ENCODE results near the gene COL23A1. TPM values are rescaled to one million over a fixed set of nuclear protein-coding genes. Genes with fewer than 3 reads are reported as not detected.

Gene COL23A1
- total and polyA plus RNA-seq, 2 experiments from 2014 or later = 4.8 to 8.2 TPM

GRCh38 chr5:178537467-178538371, 52.5 kb downstream of the COL23A1 start (continued):
- no peak for TF ChIP-seq ZNF462 (CRISPR knock-in tag; IDR thresholded peaks at IDR 0.05)
- no peak for TF ChIP-seq ZNF331 (CRISPR knock-in tag; IDR thresholded peaks at IDR 0.05; ENCODE audit: low read depth)
- no peak for TF ChIP-seq EZH2phosphoT487 (IDR thresholded peaks at IDR 0.05; ENCODE audit: unreplicated experiment)
- no peak for TF ChIP-seq NANOG (IDR thresholded peaks at IDR 0.05; ENCODE audit: borderline replicate concordance)
- no peak for TF ChIP-seq EZH2 (IDR thresholded peaks at IDR 0.05; ENCODE audit: low read depth, unreplicated experiment)

GRCh38 chr5:178536541-178537466, 53.4 kb downstream of the COL23A1 start:
- Histone ChIP-seq H3K4me3 (no peak overlapping the region), H3K36me3 (ENCODE audit: insufficient read depth) (no peaks in the 10 kb centered on the region), H2AFZ (no peak overlapping the region), H3K79me2 (replicated peaks; ENCODE audit: insufficient read depth) (peaks cover 4% of the 10 kb centered on the region; the same call in 1 of the 2 replicates), H3K4me1 (ENCODE audit: insufficient read depth) (no peaks in the 10 kb centered on the region; the same call in 1 of the 2 replicates), H3K27ac (ENCODE audit: low read depth) (no peak overlapping the region), H4K20me1 (replicated peaks; ENCODE audit: insufficient read depth) (no peaks in the 10 kb centered on the region), H3K4me2 (no peak overlapping the region), H3K9me2 (ENCODE audit: insufficient read depth) (no peaks in the 10 kb centered on the region), H3K27me3 (ENCODE audit: insufficient read depth) (no peaks in the 10 kb centered on the region), H3F3A (replicated peaks; ENCODE audit: low read depth) (no peaks in the 10 kb centered on the region)
- ATAC-seq (no peak), DNase-seq (ENCODE audit: low spot score) (no peak)
- Mint-ChIP-seq H3K27ac (no peak overlapping the region), H3K4me3 (no peak overlapping the region), H3K27me3 (ENCODE audit: insufficient read depth, low read depth, poor library complexity) (peaks cover 9% of the 10 kb centered on the region), H3K9me3 (no peaks in the 10 kb centered on the region), H3K4me1 (peaks cover 10% of the 10 kb centered on the region), H3K36me3 (ENCODE audit: low read depth) (no peaks in the 10 kb centered on the region)
- no peak for TF ChIP-seq EZH2 (IDR thresholded peaks at IDR 0.05; ENCODE audit: low read depth, unreplicated experiment)
- TF ChIP-seq JUNB (IDR thresholded peaks at IDR 0.05; ENCODE audit: unreplicated experiment) = no peak
- no peak for TF ChIP-seq STAT1 (IDR thresholded peaks at IDR 0.05; ENCODE audit: unreplicated experiment)
- no peak for TF ChIP-seq ETS1 (IDR thresholded peaks at IDR 0.05)

All from GM23338 (cell line).